K562 (cell line): ENCODE data around the gene CD248. TPM values are rescaled to one million over a fixed set of nuclear protein-coding genes. Genes with fewer than 3 reads are reported as not detected.

Source experiments
- GATA2 ChIP-seq: sonication (generic); formaldehyde crosslinking; IDR thresholded peaks from 2 replicates; pipeline ENCODE4 v1.4.0; 2020; ENCODE audit warnings: mild to moderate bottlenecking, missing genetic modification reagents
- HDAC1 ChIP-seq, 2 experiments: fragments of 450-650 bp; IDR thresholded peaks; 2 replicates each; pipeline ENCODE4 v1.6.1; 2016 to 2017; ENCODE audit warnings: inconsistent platforms in 1 of 2, mild to moderate bottlenecking in 1 of 2, moderate library complexity in 1 of 2
- HDAC8 ChIP-seq: fragments of 450-650 bp; IDR thresholded peaks from 2 replicates; pipeline ENCODE4 v1.6.1; 2016; ENCODE audit warnings: mild to moderate bottlenecking, missing genetic modification characterization, moderate library complexity, missing compliant biosample characterization
- HNRNPH1 ChIP-seq: fragments of 200-400 bp; formaldehyde crosslinking; optimal IDR thresholded peaks from 2 replicates; pipeline ENCODE3; 2017; ENCODE audit warnings: low read depth, mild to moderate bottlenecking, low read length, moderate library complexity
- KLF6 ChIP-seq: fragments of 250-450 bp; sonication (Bioruptor Pico); IDR thresholded peaks from 2 replicates; pipeline ENCODE4 v1.4.0; 2020; ENCODE audit warnings: mild to moderate bottlenecking, moderate library complexity, borderline replicate concordance
- MEF2D ChIP-seq: conservative IDR thresholded peaks from 2 replicates; pipeline ENCODE4 v1.6.1; 2016; ENCODE audit warnings: low read depth, missing genetic modification characterization, missing compliant biosample characterization
- NR2C2 ChIP-seq, 2 experiments: fragments of 200-800 bp in 1 of 2; sonication (Bioruptor generic) in 1 of 2; sonication (generic) in 1 of 2; formaldehyde crosslinking in 1 of 2; IDR thresholded peaks; 2 replicates each; pipeline versions ENCODE4 v1.6.1 to v1.8.0; 2016 to 2022; ENCODE audit warnings: mild to moderate bottlenecking in 1 of 2, missing compliant biosample characterization in 1 of 2, missing genetic modification characterization in 1 of 2, missing genetic modification reagents in 1 of 2
- RAD51 ChIP-seq: fragments of 450-650 bp; IDR thresholded peaks from 2 replicates; pipeline ENCODE4 v1.7.1; 2016; ENCODE audit warnings: low read depth, mild to moderate bottlenecking, borderline replicate concordance
- RBM14 ChIP-seq: fragments of 200-400 bp; formaldehyde crosslinking; IDR thresholded peaks from 2 replicates; pipeline ENCODE4 v1.6.1; 2018; ENCODE audit warnings: low read depth, mild to moderate bottlenecking, low read length, moderate library complexity, borderline replicate concordance; ENCODE audit not compliant: insufficient read depth
- TAL1 ChIP-seq: fragments of 450-650 bp; IDR thresholded peaks from 2 replicates; pipeline ENCODE4 v1.6.1; 2016; ENCODE audit warnings: mild to moderate bottlenecking
- polyA plus RNA-seq, 8 experiments: library from polyadenylated mRNA; depleted of rRNA in 4 of 8; stranded (reverse) in 5 of 8; unstranded in 3 of 8; fragments of >200 nt; fragmentation: Nextera tagmentation in 2 of 8; fragmentation: Illumina TruSeq in 1 of 8; extraction: Ambion mirVana in 2 of 8; extraction: Trizol in 1 of 8; gene quantifications; 2 replicates each; pipeline versions ENCODE4 v1.2.1 to v1.2.3, GENCODE V29; 2011 to 2014; ENCODE audit warnings: inconsistent platforms in 1 of 8, missing spikeins in 1 of 8
- total RNA-seq, 7 experiments: library from RNA; depleted of rRNA in 6 of 7; stranded (reverse); fragments of >200 nt in 6 of 7; fragmentation: Illumina TruSeq in 2 of 7; extraction: Trizol in 2 of 7; gene quantifications; 2 replicates each; pipeline versions ENCODE4 v1.2.1 to v1.2.3, GENCODE V29; 2011 to 2021; ENCODE audit warnings: low replicate concordance in 1 of 7
- TF ChIP-seq, protein P1 (sequence below), 2 experiments: fragments of 450-650 bp in 1 of 2; sonication (generic) in 1 of 2; formaldehyde crosslinking in 1 of 2; IDR thresholded peaks; 2 replicates each; pipeline versions ENCODE4 v1.7.1 to v1.9.0; 2016 to 2022; ENCODE audit warnings: inconsistent platforms in 1 of 2, mild to moderate bottlenecking in 1 of 2, missing genetic modification reagents in 1 of 2
- TF ChIP-seq, protein P2 (sequence below): fragments of 150-350 bp; conservative IDR thresholded peaks from 2 replicates; pipeline ENCODE4 v1.6.1; 2014; ENCODE audit warnings: low read length
- TF ChIP-seq, protein P3 (sequence below): fragments of 450-650 bp; IDR thresholded peaks from 2 replicates; pipeline ENCODE4 v1.6.1; 2016; ENCODE audit warnings: missing biosample characterization, missing genetic modification characterization

The CD248 gene
- total and polyA plus RNA-seq, 9 of the 15 experiments (the other 6 are each of a cell fraction or from before 2014, with no cell fraction given): 0.09 TPM; not detected in 8

DNA sequence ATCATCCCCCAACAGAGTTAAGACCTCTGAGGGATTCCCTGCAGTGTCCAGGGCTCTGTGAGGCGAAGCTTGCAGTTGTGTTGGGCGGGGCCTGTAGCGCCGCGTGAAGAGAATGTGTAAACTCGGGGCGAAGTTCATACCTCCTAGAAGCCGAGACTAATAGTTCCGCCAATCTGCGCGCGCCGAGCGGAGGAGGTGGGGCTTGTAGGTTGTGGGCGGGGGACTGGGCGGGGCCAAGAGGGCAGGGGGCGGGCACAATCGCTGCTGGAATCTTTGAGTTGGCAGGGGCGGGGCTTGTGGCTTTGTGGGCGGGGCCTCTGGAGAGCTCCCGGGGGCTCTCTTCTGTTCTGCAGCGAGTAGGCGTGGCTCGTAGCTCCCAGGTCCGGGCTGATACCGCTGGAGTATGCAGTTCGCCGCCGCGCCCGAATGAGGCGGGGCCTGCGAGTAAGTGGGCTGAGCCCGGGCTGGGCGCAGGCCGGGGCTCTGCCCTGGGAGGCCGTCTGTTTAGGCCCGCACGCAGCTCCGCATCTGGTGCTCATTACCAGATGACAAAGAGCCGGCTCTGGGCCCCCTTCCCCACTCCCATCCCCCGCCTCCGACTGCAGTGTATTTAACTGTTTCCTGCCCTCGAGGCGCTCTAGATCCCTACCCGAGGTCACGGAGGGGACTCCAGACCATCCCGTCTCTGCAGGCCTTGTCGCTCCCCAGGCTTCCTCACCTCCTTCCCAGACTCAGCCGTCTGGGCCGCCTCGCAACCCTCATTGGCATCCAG, 4.1 kb downstream of the CD248 start (continued):
- TF ChIP-seq, protein P1, sequence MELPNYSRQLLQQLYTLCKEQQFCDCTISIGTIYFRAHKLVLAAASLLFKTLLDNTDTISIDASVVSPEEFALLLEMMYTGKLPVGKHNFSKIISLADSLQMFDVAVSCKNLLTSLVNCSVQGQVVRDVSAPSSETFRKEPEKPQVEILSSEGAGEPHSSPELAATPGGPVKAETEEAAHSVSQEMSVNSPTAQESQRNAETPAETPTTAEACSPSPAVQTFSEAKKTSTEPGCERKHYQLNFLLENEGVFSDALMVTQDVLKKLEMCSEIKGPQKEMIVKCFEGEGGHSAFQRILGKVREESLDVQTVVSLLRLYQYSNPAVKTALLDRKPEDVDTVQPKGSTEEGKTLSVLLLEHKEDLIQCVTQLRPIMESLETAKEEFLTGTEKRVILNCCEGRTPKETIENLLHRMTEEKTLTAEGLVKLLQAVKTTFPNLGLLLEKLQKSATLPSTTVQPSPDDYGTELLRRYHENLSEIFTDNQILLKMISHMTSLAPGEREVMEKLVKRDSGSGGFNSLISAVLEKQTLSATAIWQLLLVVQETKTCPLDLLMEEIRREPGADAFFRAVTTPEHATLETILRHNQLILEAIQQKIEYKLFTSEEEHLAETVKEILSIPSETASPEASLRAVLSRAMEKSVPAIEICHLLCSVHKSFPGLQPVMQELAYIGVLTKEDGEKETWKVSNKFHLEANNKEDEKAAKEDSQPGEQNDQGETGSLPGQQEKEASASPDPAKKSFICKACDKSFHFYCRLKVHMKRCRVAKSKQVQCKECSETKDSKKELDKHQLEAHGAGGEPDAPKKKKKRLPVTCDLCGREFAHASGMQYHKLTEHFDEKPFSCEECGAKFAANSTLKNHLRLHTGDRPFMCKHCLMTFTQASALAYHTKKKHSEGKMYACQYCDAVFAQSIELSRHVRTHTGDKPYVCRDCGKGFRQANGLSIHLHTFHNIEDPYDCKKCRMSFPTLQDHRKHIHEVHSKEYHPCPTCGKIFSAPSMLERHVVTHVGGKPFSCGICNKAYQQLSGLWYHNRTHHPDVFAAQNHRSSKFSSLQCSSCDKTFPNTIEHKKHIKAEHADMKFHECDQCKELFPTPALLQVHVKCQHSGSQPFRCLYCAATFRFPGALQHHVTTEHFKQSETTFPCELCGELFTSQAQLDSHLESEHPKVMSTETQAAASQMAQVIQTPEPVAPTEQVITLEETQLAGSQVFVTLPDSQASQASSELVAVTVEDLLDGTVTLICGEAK (IDR thresholded peaks at IDR 0.05): no peak
- TF ChIP-seq, protein P1 (CRISPR knock-in tag; IDR thresholded peaks at IDR 0.05): no peak
- TF ChIP-seq MEF2D (tag) (no peak), NR2C2 (CRISPR knock-in tag; IDR thresholded peaks at IDR 0.05) (no peak; the same call in none of the 2 replicates), NR2C2 (tag; IDR thresholded peaks at IDR 0.05) (peak; percentile 86), TAL1 (no peak), RBM14 (no peak), HDAC1 (IDR thresholded peaks at IDR 0.05) (no peak), RAD51 (no peak), HNRNPH1 (no peak), GATA2 (no peak), HDAC8 (no peak), KLF6 (CRISPR knock-in tag) (0 out of 2 replicates have a peak, but pooled peaks have one; percentile 17)
- TF ChIP-seq, protein P2, sequence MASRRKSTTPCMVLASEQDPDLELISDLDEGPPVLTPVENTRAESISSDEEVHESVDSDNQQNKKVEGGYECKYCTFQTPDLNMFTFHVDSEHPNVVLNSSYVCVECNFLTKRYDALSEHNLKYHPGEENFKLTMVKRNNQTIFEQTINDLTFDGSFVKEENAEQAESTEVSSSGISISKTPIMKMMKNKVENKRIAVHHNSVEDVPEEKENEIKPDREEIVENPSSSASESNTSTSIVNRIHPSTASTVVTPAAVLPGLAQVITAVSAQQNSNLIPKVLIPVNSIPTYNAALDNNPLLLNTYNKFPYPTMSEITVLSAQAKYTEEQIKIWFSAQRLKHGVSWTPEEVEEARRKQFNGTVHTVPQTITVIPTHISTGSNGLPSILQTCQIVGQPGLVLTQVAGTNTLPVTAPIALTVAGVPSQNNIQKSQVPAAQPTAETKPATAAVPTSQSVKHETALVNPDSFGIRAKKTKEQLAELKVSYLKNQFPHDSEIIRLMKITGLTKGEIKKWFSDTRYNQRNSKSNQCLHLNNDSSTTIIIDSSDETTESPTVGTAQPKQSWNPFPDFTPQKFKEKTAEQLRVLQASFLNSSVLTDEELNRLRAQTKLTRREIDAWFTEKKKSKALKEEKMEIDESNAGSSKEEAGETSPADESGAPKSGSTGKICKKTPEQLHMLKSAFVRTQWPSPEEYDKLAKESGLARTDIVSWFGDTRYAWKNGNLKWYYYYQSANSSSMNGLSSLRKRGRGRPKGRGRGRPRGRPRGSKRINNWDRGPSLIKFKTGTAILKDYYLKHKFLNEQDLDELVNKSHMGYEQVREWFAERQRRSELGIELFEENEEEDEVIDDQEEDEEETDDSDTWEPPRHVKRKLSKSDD: no peak
- TF ChIP-seq, protein P3, sequence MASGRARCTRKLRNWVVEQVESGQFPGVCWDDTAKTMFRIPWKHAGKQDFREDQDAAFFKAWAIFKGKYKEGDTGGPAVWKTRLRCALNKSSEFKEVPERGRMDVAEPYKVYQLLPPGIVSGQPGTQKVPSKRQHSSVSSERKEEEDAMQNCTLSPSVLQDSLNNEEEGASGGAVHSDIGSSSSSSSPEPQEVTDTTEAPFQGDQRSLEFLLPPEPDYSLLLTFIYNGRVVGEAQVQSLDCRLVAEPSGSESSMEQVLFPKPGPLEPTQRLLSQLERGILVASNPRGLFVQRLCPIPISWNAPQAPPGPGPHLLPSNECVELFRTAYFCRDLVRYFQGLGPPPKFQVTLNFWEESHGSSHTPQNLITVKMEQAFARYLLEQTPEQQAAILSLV (tag): no peak
